Endothelial cell of umbilical vein (primary cell): ENCODE results near the gene LHX3.

Experiments used
- CTCF ChIP-seq, 2 donors: IDR thresholded peaks; 1 replicate in 1 of 2; 2 replicates in 1 of 2; pipeline ENCODE4 v1.5.1; 2011; ENCODE audit warnings: low read length in 2 of 2, mild to moderate bottlenecking in 2 of 2, moderate library complexity in 2 of 2, control low read depth in 1 of 2, inconsistent platforms in 1 of 2, low read depth in 1 of 2; ENCODE audit not compliant: insufficient read depth in 1 of 2; ENCODE audit errors: extremely low read depth in 1 of 2
- EZH2 ChIP-seq: IDR thresholded peaks from 2 replicates; pipeline ENCODE4 v1.6.1; 2012; ENCODE audit warnings: borderline replicate concordance, low read depth, mild to moderate bottlenecking, moderate library complexity, low read length, inconsistent platforms; ENCODE audit not compliant: severe bottlenecking
- GATA2 ChIP-seq: IDR thresholded peaks from 2 replicates; pipeline ENCODE4 v1.7.0; 2011; ENCODE audit warnings: low read depth, mild to moderate bottlenecking, moderate library complexity, mixed read lengths, low read length; ENCODE audit not compliant: insufficient read length, insufficient read depth
- JUN ChIP-seq: IDR thresholded peaks from 2 replicates; pipeline ENCODE4 v1.6.1; 2011; ENCODE audit warnings: borderline replicate concordance, low read depth; ENCODE audit not compliant: insufficient read length, insufficient read depth
- MAX ChIP-seq: IDR thresholded peaks from 2 replicates; pipeline ENCODE4 v1.6.1; 2011; ENCODE audit not compliant: insufficient read depth, insufficient read length
- POLR2A ChIP-seq: IDR thresholded peaks from 2 replicates; pipeline ENCODE4 v1.6.1; 2012; ENCODE audit warnings: low read depth, mild to moderate bottlenecking, control low read depth, low read length
- POLR2AphosphoS5 ChIP-seq: IDR thresholded peaks from 2 replicates; pipeline ENCODE4 v1.6.1; 2012; ENCODE audit warnings: low read depth, mild to moderate bottlenecking, control low read depth, low read length, moderate library complexity; ENCODE audit not compliant: insufficient read depth

- TF ChIP-seq CTCF (IDR thresholded peaks at IDR 0.05; ENCODE audit: extremely low read depth in 1 of 2, insufficient read depth in 1 of 2, low read depth in 1 of 2, low read length in 2 of 2) (no peak), EZH2 (no peak), POLR2A (no peak), POLR2AphosphoS5 (no peak), JUN (no peak), GATA2 (no peak), MAX (no peak)
These were observed 20.4 kb upstream of the LHX3 start for GRCh38 chr9:136225366-136225747.
